Esophagus squamous epithelium (tissue), 5 donors: Measurements from ENCODE around the gene GRID2. TPM values are rescaled to one million over a fixed set of nuclear protein-coding genes. Genes with fewer than 3 reads are reported as not detected.

Experiments used
- DNase-seq: peaks from one replicate; lab custom pipeline; 2025; lab: John Stamatoyannopoulos, UW
- H3K27ac ChIP-seq, 4 donors: fragments of 200-600 bp; sonication (generic); one replicate each; pipeline ENCODE4 v1.5.1; 2016 to 2019; ENCODE audit warnings: mild to moderate bottlenecking in 1 of 4
- H3K27me3 ChIP-seq, 4 donors: fragments of 200-600 bp; sonication (generic); 1 replicate in 3 of 4; 2 replicates in 1 of 4; pipeline versions ENCODE4 v1.5.1 to v1.6.0; 2017 to 2021; ENCODE audit warnings: antibody characterized with exemption in 1 of 4
- H3K36me3 ChIP-seq, 3 donors: fragments of 200-600 bp; sonication (generic); one replicate each; pipeline ENCODE4 v1.5.1; 2016 to 2019
- H3K4me1 ChIP-seq, 3 donors: fragments of 200-600 bp; sonication (generic); one replicate each; pipeline ENCODE4 v1.5.1; 2017 to 2019
- H3K4me3 ChIP-seq, 4 donors: fragments of 200-600 bp; sonication (generic); 1 replicate in 3 of 4; 2 replicates in 1 of 4; pipeline ENCODE4 v1.5.1; 2016 to 2019; ENCODE audit warnings: mild to moderate bottlenecking in 2 of 4, moderate library complexity in 1 of 4
- H3K9me3 ChIP-seq, 3 donors: fragments of 200-600 bp; sonication (generic); one replicate each; pipeline ENCODE4 v1.5.1; 2016 to 2019
- POLR2A ChIP-seq, 4 donors: fragments of 450-650 bp; IDR thresholded peaks; one replicate each; pipeline ENCODE4 v1.6.1; 2017; ENCODE audit warnings: antibody characterized with exemption in 4 of 4, mild to moderate bottlenecking in 4 of 4, moderate library complexity in 3 of 4
- WGBS, 2 donors: methylation state at CpG; one replicate each; pipeline ENCODE4 v1.1.5; 2018; 5-methylcytosine and 5-hydroxymethylcytosine counted together
- intact Hi-C: fragments of 100-400 bp; cut with DNase I; formaldehyde crosslinking; loops from one replicate; pipeline ENCODE4 v1.15.0; 2022
- total RNA-seq, 4 donors: library from RNA; depleted of rRNA; stranded (reverse); fragments of >200 nt; gene quantifications; one replicate each; pipeline ENCODE4 v1.1.0, GENCODE V29; 2016
- TF ChIP-seq, protein P1 (sequence below), 6 experiments: fragments of 450-650 bp in 4 of 6; fragments of 200-600 bp in 2 of 6; sonication (generic) in 2 of 6; IDR thresholded peaks; one replicate each; pipeline ENCODE4 v1.5.1; 2016 to 2019; ENCODE audit warnings: antibody characterized with exemption in 6 of 6, mild to moderate bottlenecking in 4 of 6, moderate library complexity in 4 of 6
- donor health status: DM: yes; HTN: yes; CAD: no.

The GRID2 gene
- total RNA-seq, 4 donors from 2014 or later, result not detected

DNA sequence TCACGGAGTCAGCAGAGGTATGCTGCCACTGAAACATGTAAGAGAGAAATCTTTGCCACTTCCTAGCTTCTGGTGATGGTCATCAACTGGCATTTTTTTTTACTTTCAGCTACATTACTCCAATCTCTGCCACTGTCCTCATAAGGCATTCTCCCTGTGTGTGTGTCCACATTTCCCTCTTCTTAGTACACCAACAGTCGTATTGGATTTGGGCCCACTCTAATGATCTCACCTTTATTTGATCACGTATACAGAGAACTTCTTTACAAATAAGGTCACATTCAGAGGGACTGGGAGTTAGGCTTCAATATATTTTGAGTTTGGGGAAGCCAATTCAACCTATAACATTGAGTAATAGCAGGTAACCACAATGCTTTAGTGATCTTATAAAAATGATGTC is 649.1 kb downstream of the GRID2 start:
- no peaks in the 10 kb centered on the region for H3K9me3 ChIP-seq
- WGBS, 2 donors, result 75 to 85% methylated on average over 3 of the region's 3 CpGs
- intact Hi-C loops, result no loop called here
- no peaks in the 10 kb centered on the region for H3K36me3 ChIP-seq
- no peaks in the 10 kb centered on the region for H3K4me1 ChIP-seq
- DNase-seq, result no peak
- no peak overlapping the region for H3K4me3 ChIP-seq
- no peaks in the 10 kb centered on the region for H3K27me3 ChIP-seq
- H3K27ac ChIP-seq, result no peak overlapping the region
- TF ChIP-seq POLR2A (IDR thresholded peaks at IDR 0.05), result no peak
- TF ChIP-seq, protein P1, sequence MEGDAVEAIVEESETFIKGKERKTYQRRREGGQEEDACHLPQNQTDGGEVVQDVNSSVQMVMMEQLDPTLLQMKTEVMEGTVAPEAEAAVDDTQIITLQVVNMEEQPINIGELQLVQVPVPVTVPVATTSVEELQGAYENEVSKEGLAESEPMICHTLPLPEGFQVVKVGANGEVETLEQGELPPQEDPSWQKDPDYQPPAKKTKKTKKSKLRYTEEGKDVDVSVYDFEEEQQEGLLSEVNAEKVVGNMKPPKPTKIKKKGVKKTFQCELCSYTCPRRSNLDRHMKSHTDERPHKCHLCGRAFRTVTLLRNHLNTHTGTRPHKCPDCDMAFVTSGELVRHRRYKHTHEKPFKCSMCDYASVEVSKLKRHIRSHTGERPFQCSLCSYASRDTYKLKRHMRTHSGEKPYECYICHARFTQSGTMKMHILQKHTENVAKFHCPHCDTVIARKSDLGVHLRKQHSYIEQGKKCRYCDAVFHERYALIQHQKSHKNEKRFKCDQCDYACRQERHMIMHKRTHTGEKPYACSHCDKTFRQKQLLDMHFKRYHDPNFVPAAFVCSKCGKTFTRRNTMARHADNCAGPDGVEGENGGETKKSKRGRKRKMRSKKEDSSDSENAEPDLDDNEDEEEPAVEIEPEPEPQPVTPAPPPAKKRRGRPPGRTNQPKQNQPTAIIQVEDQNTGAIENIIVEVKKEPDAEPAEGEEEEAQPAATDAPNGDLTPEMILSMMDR (IDR thresholded peaks at IDR 0.05), result no peak

DNA sequence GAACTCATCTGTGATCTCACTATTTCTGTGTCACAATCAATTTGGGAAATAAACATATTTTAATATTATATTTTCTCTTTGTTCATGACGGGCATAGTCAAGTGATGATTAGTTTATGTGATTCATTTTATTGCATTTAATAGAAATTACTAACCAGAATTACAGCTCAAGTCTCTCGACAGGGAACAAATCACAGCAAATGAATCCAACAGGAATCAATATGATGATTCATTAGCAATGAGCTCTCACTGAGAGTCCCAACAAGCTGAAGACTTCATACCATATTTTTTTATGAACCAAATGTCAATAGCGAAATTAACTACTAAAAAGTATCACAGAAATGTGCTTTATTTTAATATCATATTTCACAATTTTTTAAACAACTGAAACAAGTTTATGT is 649.7 kb downstream of the GRID2 start:
- no peak for TF ChIP-seq POLR2A (IDR thresholded peaks at IDR 0.05)
- TF ChIP-seq, protein P1 (IDR thresholded peaks at IDR 0.05), result no peak
- no peaks in the 10 kb centered on the region for H3K9me3 ChIP-seq
- no peak overlapping the region for H3K4me3 ChIP-seq
- no peak overlapping the region for H3K27ac ChIP-seq
- intact Hi-C loops, result no loop called here
- H3K36me3 ChIP-seq, result no peaks in the 10 kb centered on the region
- WGBS, 2 donors, result 60 to 78% methylated on average over 3 of the region's 3 CpGs
- no peaks in the 10 kb centered on the region for H3K27me3 ChIP-seq
- H3K4me1 ChIP-seq, result no peaks in the 10 kb centered on the region
- no peak for DNase-seq

- H3K9me3 ChIP-seq, result no peaks in the 10 kb centered on the region
- no peak for DNase-seq
- intact Hi-C loops, result no loop called here
- H3K36me3 ChIP-seq, result no peaks in the 10 kb centered on the region
- H3K27me3 ChIP-seq, result no peaks in the 10 kb centered on the region
- TF ChIP-seq, protein P1 (IDR thresholded peaks at IDR 0.05), result no peak
- TF ChIP-seq POLR2A (IDR thresholded peaks at IDR 0.05), result no peak
- 82 to 88% methylated on average over 2 of the region's 2 CpGs for whole genome bisulfite sequencing, 2 donors
- no peaks in the 10 kb centered on the region for H3K4me1 ChIP-seq
- no peak overlapping the region for H3K27ac ChIP-seq
- H3K4me3 ChIP-seq, result no peak overlapping the region
Observed at GRCh38 chr4:92961881-92962280, 658.1 kb downstream of the GRID2 start.

DNA sequence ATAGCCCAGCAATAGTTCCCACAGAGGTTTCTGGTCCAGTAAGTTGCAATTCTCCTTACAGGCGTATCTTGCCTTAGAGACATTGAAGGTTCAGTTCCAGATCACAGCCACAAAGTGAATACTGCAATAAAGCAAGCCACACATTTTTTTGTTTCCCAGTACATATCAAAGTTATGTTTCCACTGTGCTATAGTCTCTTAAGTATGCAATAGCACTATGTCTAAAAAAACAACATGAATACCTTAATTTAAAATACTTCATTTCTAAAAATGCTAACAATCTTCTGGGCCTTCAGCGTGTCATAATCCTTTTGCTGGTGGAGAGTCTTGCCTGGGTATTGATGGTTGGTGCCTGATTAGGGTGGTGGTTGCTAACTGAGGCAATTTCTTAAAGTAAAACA is 659.1 kb downstream of the GRID2 start:
- intact Hi-C loops, result no loop called here
- 69 to 87% methylated on average over 2 of the region's 2 CpGs for WGBS, 2 donors
- no peaks in the 10 kb centered on the region for H3K4me1 ChIP-seq

DNA sequence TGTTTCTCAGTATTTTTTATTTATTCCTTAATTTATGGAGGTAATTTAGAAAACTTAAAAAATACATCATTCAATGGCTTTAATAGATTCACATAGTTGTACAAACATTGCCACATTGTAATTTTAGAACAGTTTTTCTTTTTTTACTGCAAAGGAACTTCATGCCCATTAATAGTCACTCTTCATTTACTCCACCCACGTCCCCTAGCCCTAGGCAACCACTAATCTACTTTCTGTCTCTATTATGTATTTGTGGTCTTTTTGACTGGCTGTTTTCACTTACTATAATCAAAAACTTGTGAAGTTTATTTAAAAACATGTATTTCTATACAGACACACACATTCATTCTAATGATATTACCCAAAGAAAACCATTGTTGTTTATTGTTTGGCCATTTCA is 664.8 kb downstream of the GRID2 start:
- no peaks in the 10 kb centered on the region for H3K4me1 ChIP-seq
- H3K4me3 ChIP-seq, result no peak overlapping the region
- no peaks in the 10 kb centered on the region for H3K36me3 ChIP-seq
- intact Hi-C loops, result no loop called here
- no peaks in the 10 kb centered on the region for H3K27me3 ChIP-seq
- 38 to 41% methylated on average over 1 of the region's 1 CpG for WGBS, 2 donors
- no peak for DNase-seq
- no peak overlapping the region for H3K27ac ChIP-seq
- no peak for TF ChIP-seq POLR2A (IDR thresholded peaks at IDR 0.05)
- TF ChIP-seq, protein P1 (IDR thresholded peaks at IDR 0.05), result no peak
- no peaks in the 10 kb centered on the region for H3K9me3 ChIP-seq

More for the DNA sequence above, 659.1 kb downstream of the GRID2 start:
- no peak for DNase-seq
- TF ChIP-seq, protein P1 (IDR thresholded peaks at IDR 0.05), result no peak
- TF ChIP-seq POLR2A (IDR thresholded peaks at IDR 0.05), result no peak
- no peak overlapping the region for H3K4me3 ChIP-seq
- no peaks in the 10 kb centered on the region for H3K27me3 ChIP-seq
- no peak overlapping the region for H3K27ac ChIP-seq
- H3K36me3 ChIP-seq, result no peaks in the 10 kb centered on the region
- H3K9me3 ChIP-seq, result no peaks in the 10 kb centered on the region
